Stomach (tissue), 9 donors: Measurements from ENCODE around the gene RPTOR. TPM values are rescaled to one million over a fixed set of nuclear protein-coding genes. Genes with fewer than 3 reads are reported as not detected.
A peak's percentile ranks its signal among the peaks of the same experiment; 100 is the strongest.

Experiments
- DNase-seq, 2 donors: peaks; one replicate each; pipeline versions ENCODE4 v3.0.0 to v3.0.0-alpha.2; 2013 to 2019
- H3K27ac ChIP-seq, 5 donors: fragments of 200-600 bp in 4 of 5; sonication (generic) in 4 of 5; one replicate each; pipeline ENCODE4 v1.5.1; 2013 to 2019; ENCODE audit warnings: mild to moderate bottlenecking in 1 of 5, moderate library complexity in 1 of 5
- H3K27me3 ChIP-seq, 3 donors: fragments of 200-600 bp; sonication (generic); one replicate each; pipeline ENCODE4 v1.5.1; 2017 to 2019; ENCODE audit warnings: mixed run types in 1 of 3
- H3K36me3 ChIP-seq, 4 donors: fragments of 200-600 bp; sonication (generic); 1 replicate in 3 of 4; 2 replicates in 1 of 4; pipeline ENCODE4 v1.5.1; 2016 to 2019
- H3K4me1 ChIP-seq, 4 donors: fragments of 200-600 bp; sonication (generic); one replicate each; pipeline ENCODE4 v1.5.1; 2016 to 2019
- H3K4me3 ChIP-seq, 4 donors: fragments of 200-600 bp; sonication (generic) in 3 of 4; one replicate each; pipeline ENCODE4 v1.5.1; 2016 to 2019; ENCODE audit warnings: mild to moderate bottlenecking in 1 of 4
- H3K9me3 ChIP-seq, 4 donors: fragments of 200-600 bp; sonication (generic); one replicate each; pipeline ENCODE4 v1.5.1; 2016 to 2019
- EP300 ChIP-seq: sonication (generic); formaldehyde crosslinking; IDR thresholded peaks from one replicate; pipeline ENCODE4 v1.6.1; 2017; ENCODE audit warnings: antibody characterized with exemption
- POLR2A ChIP-seq, 4 donors: fragments of 450-650 bp; IDR thresholded peaks; one replicate each; pipeline ENCODE4 v1.6.1; 2016; ENCODE audit warnings: antibody characterized with exemption in 4 of 4, control low read depth in 2 of 4, mild to moderate bottlenecking in 1 of 4, moderate library complexity in 1 of 4
- POLR2AphosphoS5 ChIP-seq, 3 donors: sonication (generic); formaldehyde crosslinking; IDR thresholded peaks; one replicate each; pipeline ENCODE4 v1.6.1; 2016; ENCODE audit warnings: antibody characterized with exemption in 3 of 3
- WGBS, 5 donors: extraction: QIAGEN DNeasy Blood & Tissue Kit in 3 of 5; methylation state at CpG; one replicate each; pipeline versions ENCODE4 v1.1.5 to v1.1.7; 2013 to 2018; 5-methylcytosine and 5-hydroxymethylcytosine counted together
- intact Hi-C: fragments of 100-400 bp; cut with DNase I; formaldehyde crosslinking; loops from one replicate; pipeline ENCODE4 v1.15.1; 2023; ENCODE audit warnings: low total_unique reads
- polyA plus RNA-seq, 3 donors: library from polyadenylated mRNA; stranded (reverse); fragments of 200-250 nt; gene quantifications; one replicate each; pipeline ENCODE4 v1.2.3, GENCODE V29; 2013
- total RNA-seq, 5 donors: library from RNA; depleted of rRNA; stranded (reverse); fragments of >200 nt; gene quantifications; one replicate each; pipeline versions ENCODE4 v1.1.0 to v1.2.3, GENCODE V29; 2014 to 2016
- TF ChIP-seq, protein P1 (sequence below), 7 experiments: fragments of 450-650 bp in 4 of 7; fragments of 200-600 bp in 3 of 7; sonication (generic) in 3 of 7; IDR thresholded peaks; one replicate each; pipeline ENCODE4 v1.5.1; 2016 to 2019; ENCODE audit warnings: antibody characterized with exemption in 7 of 7, control low read depth in 2 of 7, mild to moderate bottlenecking in 1 of 7
- donor health status: healthy with polysubstance abuse.
- donor health status: Bipolar disorder and iron deficiency.
- donor health status: healthy.

Gene RPTOR
- total and polyA plus RNA-seq, 8 donors, result 3.8 to 103 (median 19.3) TPM

DNA sequence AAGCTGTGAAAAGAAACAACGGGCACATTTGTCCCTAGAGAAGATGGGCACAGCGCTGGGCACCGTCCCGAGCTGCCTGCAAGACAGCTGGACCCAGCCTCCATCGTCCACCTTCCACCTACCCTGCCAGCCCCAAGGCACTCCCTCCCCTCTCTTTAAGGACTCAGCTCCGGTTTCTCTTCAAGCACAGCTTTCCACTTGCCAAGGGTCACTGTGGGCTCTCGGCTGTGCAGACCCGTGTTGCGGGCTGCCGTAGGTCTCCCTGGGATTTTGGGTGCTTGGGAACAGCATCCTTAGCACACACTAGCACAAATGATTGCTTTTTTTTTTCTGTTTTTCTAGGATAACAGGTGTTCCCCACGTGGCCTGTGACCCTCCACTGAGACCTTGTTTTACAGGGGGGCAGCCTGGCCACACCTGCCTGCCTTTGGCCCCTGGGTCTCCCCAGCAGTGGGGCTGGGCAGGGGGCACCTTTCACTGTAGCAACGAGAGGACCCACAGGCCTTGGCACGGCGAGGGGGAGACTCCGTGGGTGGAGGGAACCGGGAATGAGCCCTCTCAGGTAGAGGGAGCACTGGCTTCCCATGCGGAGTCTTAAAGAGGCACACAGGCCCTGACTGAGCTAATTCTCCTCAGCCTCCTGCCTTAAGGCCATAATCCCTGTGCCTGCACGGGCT, 448.4 kb downstream of the RPTOR start:
- H3K9me3 ChIP-seq, result no peaks in the 10 kb centered on the region
- peak overlapping the region; percentile 96 to 100 (median 100) for H3K4me3 ChIP-seq
- 25 to 60% (median 47%) methylated on average over 17 to 18 of the region's 18 CpGs for WGBS, 5 donors
- intact Hi-C loops, result loop anchor here (10.0 kb wide), 1 partner anchor 112 kb away; no protein-coding TSS in a partner anchor
- peaks cover 20 to 38% (median 35%) of the 10 kb centered on the region in 4 donors for H3K36me3 ChIP-seq
- TF ChIP-seq POLR2A (IDR thresholded peaks at IDR 0.05) (no peak), POLR2AphosphoS5 (IDR thresholded peaks at IDR 0.05) (no peak), EP300 (no peak)
- TF ChIP-seq, protein P1, sequence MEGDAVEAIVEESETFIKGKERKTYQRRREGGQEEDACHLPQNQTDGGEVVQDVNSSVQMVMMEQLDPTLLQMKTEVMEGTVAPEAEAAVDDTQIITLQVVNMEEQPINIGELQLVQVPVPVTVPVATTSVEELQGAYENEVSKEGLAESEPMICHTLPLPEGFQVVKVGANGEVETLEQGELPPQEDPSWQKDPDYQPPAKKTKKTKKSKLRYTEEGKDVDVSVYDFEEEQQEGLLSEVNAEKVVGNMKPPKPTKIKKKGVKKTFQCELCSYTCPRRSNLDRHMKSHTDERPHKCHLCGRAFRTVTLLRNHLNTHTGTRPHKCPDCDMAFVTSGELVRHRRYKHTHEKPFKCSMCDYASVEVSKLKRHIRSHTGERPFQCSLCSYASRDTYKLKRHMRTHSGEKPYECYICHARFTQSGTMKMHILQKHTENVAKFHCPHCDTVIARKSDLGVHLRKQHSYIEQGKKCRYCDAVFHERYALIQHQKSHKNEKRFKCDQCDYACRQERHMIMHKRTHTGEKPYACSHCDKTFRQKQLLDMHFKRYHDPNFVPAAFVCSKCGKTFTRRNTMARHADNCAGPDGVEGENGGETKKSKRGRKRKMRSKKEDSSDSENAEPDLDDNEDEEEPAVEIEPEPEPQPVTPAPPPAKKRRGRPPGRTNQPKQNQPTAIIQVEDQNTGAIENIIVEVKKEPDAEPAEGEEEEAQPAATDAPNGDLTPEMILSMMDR (IDR thresholded peaks at IDR 0.05), result no peak
- H3K27me3 ChIP-seq, result no peaks in the 10 kb centered on the region
- peaks cover 22 to 52% (median 44%) of the 10 kb centered on the region in 4 donors for H3K4me1 ChIP-seq
- no peak overlapping the region for H3K27ac ChIP-seq
- peak in 1 of 2 donors; percentile 21 for DNase-seq

GRCh38 chr17:80995131-80995530, 450.5 kb downstream of the RPTOR start:
- peaks cover 39 to 59% (median 56%) of the 10 kb centered on the region in 4 donors for H3K36me3 ChIP-seq

DNA sequence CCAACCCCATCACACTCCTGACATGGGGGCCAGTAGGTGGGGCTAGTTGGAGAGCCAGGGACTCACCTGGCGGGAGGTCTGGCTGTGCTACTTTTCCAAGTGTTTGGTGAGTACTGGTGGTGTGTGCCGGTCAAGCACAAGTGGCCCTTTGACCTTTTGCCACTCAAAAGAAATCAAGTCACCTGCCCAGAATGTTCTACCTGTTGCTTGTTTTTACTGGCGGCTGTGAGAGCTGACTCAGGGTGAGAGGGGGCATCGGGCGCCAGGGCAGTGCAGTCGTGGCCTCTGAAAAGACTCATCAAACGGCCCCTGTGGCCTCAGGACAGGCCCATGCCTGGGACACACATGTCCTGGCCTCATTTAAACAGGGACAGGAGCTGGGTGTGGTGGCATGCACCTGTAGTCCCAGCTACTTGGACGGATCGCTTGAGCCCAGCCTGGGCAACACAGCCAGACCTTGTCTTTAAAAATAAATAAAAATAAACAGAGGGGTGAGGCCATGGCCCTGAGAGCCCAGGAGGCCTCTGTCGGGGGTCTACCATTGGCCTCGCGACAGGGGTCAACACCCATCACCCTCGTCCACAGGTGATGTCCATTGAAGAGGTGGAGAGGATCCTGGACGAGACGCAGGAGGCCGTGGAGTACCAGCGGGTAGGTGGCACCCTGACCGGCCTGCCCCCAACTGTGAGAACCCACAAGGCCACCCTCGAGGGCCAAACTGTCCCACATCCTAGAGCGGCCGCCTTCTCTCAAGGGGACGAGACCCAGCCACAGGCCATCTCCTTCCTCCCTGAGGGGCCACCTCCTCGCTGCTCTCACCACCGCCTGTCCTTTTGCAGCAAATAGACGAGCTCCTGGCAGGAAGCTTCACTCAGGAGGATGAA, 452.0 kb downstream of the RPTOR start:
- no peak for DNase-seq
- peaks cover 39 to 65% (median 59%) of the 10 kb centered on the region in 4 donors for H3K36me3 ChIP-seq

More at GRCh38 chr17:80995131-80995530, 450.5 kb downstream of the RPTOR start:
- Histone ChIP-seq H3K4me3 (no peak overlapping the region), H3K27ac (no peak overlapping the region), H3K9me3 (no peaks in the 10 kb centered on the region), H3K4me1 (peaks cover 12 to 37% (median 32%) of the 10 kb centered on the region in 4 donors), H3K27me3 (no peaks in the 10 kb centered on the region)
- 85 to 96% (median 92%) methylated on average over 11 to 13 of the region's 13 CpGs for WGBS, 5 donors
- no peak for DNase-seq
- intact Hi-C loops, result loop anchor here (10.0 kb wide), 1 partner anchor 110 kb away; no protein-coding TSS in a partner anchor
- TF ChIP-seq POLR2A (IDR thresholded peaks at IDR 0.05) (no peak), EP300 (no peak), POLR2AphosphoS5 (IDR thresholded peaks at IDR 0.05) (no peak)
- TF ChIP-seq, protein P1 (IDR thresholded peaks at IDR 0.05), result no peak

More for the DNA sequence above, 452.0 kb downstream of the RPTOR start:
- H3K9me3 ChIP-seq, result no peaks in the 10 kb centered on the region
- WGBS, 5 donors, result 90 to 94% (median 93%) methylated on average over 23 to 25 of the region's 25 CpGs
- intact Hi-C loops, result loop anchor here (10.0 kb wide), 1 partner anchor 108 kb away; no protein-coding TSS in a partner anchor
- H3K4me3 ChIP-seq, result no peak overlapping the region
- H3K27ac ChIP-seq, result no peak overlapping the region
- H3K27me3 ChIP-seq, result peaks cover 0 to 3% (median 0%) of the 10 kb centered on the region in 3 donors
- H3K4me1 ChIP-seq, result peaks cover 12 to 41% (median 39%) of the 10 kb centered on the region in 4 donors
- TF ChIP-seq, protein P1 (IDR thresholded peaks at IDR 0.05), result no peak
- no peak for TF ChIP-seq EP300
